LNCaP clone FGC (cell line): ENCODE data around the gene BAAT.

Experiments used
- DNase-seq: peaks from one replicate; pipeline ENCODE4 v3.0.0-alpha.2; 2011; ENCODE audit warnings: low read depth
- H3K4me3 ChIP-seq: 2 replicates; pipeline ENCODE4 v1.5.1; 2011; ENCODE audit warnings: mild to moderate bottlenecking, low read depth, low read length, control low read depth
- CTCF ChIP-seq: IDR thresholded peaks from 2 replicates; pipeline ENCODE4 v1.5.1; 2012; ENCODE audit warnings: mild to moderate bottlenecking; ENCODE audit not compliant: control insufficient read depth, insufficient read depth; ENCODE audit errors: extremely low read depth

BAAT gene

GRCh38 chr9:101387871-101388506, 3.2 kb upstream of the BAAT start:
- no peak overlapping the region for H3K4me3 ChIP-seq
- peak; percentile 78 for DNase-seq
- TF ChIP-seq CTCF = peak; percentile 82

GRCh38 chr9:101383361-101383760, 1.4 kb downstream of the BAAT start:
- DNase-seq = no peak
- H3K4me3 ChIP-seq = no peak overlapping the region
- TF ChIP-seq CTCF = no peak

GRCh38 chr9:101381833-101382342, 2.9 kb downstream of the BAAT start:
- no peak for TF ChIP-seq CTCF
- no peak overlapping the region for H3K4me3 ChIP-seq
- no peak for DNase-seq

- no peak overlapping the region for H3K4me3 ChIP-seq
- no peak for TF ChIP-seq CTCF
- no peak for DNase-seq
Observed at GRCh38 chr9:101381118-101381517, 3.7 kb downstream of the BAAT start.

GRCh38 chr9:101380295-101380694, 4.5 kb downstream of the BAAT start:
- no peak overlapping the region for H3K4me3 ChIP-seq
- no peak for TF ChIP-seq CTCF
- DNase-seq = no peak

- DNase-seq = no peak
- TF ChIP-seq CTCF = no peak
- no peak overlapping the region for H3K4me3 ChIP-seq
Observed at GRCh38 chr9:101376111-101376848, 8.5 kb downstream of the BAAT start.
